ENCODE measurements around the gene ALG10. TPM values are rescaled to one million over a fixed set of nuclear protein-coding genes. Genes with fewer than 3 reads are reported as not detected.
"Not testable (repeated sequence)": the region's sequence is repeated elsewhere in the genome, so short reads cannot be mapped to it uniquely, and the experiment has no call there.

ALG10 gene, protein sequence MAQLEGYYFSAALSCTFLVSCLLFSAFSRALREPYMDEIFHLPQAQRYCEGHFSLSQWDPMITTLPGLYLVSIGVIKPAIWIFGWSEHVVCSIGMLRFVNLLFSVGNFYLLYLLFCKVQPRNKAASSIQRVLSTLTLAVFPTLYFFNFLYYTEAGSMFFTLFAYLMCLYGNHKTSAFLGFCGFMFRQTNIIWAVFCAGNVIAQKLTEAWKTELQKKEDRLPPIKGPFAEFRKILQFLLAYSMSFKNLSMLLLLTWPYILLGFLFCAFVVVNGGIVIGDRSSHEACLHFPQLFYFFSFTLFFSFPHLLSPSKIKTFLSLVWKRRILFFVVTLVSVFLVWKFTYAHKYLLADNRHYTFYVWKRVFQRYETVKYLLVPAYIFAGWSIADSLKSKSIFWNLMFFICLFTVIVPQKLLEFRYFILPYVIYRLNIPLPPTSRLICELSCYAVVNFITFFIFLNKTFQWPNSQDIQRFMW
- polyA plus RNA-seq (ENCODE audit: insufficient read length in 4 of 4) = 10 to 100 TPM in 2 of 4 donors, 1 to 10 TPM in 2; 6.9 to 10.5 (median 9.0) TPM

DNA sequence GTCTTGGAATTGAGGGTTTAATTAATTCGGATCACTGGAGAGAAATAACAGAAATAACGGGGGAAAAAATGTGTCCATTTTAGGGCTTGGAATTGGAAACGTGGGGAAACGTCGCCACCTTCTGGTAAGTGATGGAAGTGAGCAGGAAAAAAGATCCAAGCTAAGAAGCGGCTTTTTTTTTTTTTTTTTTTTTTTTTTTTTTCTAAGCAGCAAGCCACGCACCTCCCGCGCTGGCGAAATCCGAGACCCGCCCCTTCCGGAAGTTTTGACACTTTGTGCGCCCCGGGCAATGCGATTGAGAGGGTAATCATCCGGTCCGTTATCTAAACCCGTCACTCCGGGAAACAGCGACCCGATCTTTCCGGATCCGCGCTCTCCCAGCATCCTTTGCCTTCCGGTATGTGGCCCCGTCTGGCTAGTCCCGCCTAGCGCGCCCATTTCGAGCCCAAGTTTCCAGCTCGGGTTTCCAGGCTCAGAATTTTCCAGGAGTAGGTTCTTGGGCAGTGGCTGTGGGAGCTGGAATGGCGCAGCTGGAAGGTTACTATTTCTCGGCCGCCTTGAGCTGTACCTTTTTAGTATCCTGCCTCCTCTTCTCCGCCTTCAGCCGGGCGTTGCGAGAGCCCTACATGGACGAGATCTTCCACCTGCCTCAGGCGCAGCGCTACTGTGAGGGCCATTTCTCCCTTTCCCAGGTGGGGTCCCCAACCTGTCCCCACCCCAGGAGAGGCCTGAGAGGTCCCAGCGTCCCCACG, at the start of gene ALG10:
ALG10 (plus strand) TSS at position 418 of the 752 bp plus-strand sequence; CDS start at position 522, 104 bp downstream.
- DNase-seq (ENCODE audit: low read depth in 4 of 4, low spot score in 2 of 4) = peak; percentile 90 to 98 (median 90)

DNA sequence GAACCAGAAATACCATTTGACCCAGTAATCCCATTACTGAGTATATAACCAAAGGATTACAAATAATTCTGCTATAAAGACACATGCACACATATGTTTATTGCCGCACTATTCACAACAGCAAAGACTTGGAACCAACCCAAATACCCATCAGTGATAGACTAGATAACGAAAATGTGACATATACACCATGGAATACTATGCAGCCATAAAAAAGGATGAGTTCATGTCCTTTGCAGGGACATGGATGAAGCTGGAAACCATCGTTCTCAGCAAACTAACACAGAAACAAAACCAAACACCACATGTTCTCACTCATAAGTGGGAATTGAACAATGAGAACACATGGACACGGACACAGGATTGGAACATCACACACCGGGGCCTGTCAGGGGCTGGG, 49.4 kb upstream of the ALG10 start:
- not testable (repeated sequence) for DNase-seq (ENCODE audit: low read depth in 4 of 4, low spot score in 2 of 4)

- DNase-seq (ENCODE audit: low read depth in 4 of 4, low spot score in 2 of 4) = no peak
These were observed 44.4 kb upstream of the ALG10 start for GRCh38 chr12:33977887-33978286.

DNA sequence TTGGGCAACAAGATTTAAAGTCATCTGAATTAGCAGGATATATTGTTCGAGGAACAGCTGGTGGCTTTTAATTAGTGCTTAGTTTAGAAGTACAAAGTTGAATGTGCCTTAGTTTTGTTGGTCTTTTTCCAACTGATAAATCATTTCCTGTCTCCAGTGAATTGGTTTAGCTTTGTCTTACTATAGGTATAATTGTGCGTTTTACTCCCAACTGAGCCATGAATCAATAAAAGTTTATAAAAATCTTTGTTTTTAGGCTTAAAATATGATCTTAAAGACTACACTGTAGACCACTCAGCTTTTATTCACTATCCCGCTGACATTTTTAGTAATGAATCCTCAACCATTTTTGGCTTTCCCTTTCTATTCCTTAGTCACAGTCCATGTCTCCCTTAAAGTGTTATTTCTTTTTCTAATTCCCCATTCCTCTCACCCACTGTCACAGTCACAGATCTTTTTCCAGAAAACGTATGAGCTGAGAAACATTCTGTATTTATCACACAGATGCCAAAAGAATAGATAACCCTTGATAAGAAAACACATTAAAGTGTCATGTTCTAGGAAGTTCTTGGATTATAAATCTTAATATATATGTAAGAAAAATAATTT, 34.0 kb upstream of the ALG10 start:
- DNase-seq (ENCODE audit: low read depth in 4 of 4, low spot score in 2 of 4) = peak in 1 of 4 donors; percentile 37

GRCh38 chr12:33988913-33989312, 33.4 kb upstream of the ALG10 start:
- DNase-seq (ENCODE audit: low read depth in 4 of 4, low spot score in 2 of 4) = peak in 1 of 4 donors; percentile 3

DNA sequence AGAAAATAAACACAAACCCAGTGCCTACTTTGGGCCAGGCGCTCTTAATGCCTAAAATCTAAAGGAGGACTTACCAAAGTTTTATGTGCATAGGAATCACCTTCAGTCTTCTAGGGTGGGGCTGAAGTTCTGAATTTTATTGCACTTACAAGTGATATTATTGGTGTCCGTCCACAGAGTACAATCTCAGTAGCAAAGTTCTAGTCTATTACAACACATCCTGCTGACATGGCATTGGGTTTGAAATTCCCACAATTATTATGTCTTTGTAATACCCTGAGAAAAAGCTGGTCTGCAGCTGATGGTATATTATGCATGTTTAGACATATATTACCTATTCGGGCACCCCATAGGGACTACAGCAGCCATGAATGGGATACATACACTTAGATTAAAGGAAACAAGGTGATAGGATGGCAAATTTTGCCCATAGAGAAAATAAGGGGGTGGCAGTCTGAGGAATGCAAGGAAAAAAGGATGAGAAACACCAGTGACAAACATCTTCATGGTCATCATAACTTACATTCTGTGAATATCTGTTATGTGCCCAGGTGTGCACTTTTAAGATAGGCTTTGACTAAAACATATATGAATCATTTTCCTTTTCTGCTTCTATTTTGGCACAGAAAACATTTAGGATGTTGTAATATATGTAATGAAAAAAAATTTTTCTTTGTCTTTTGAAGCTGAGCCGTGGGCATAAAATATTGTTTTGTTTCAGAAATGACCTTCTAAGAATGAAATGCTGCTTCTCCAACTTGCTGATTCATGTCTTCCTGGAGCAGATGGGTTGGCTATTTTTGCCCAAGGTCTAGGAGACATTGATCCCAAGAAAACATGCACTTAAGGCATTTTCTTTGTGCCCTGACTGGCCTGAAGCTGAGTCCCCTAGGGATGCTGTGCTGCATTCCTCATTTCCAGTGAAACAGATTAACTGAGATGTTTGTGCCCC, 27.2 kb upstream of the ALG10 start:
- DNase-seq (ENCODE audit: low read depth in 4 of 4, low spot score in 2 of 4) = no peak

DNA sequence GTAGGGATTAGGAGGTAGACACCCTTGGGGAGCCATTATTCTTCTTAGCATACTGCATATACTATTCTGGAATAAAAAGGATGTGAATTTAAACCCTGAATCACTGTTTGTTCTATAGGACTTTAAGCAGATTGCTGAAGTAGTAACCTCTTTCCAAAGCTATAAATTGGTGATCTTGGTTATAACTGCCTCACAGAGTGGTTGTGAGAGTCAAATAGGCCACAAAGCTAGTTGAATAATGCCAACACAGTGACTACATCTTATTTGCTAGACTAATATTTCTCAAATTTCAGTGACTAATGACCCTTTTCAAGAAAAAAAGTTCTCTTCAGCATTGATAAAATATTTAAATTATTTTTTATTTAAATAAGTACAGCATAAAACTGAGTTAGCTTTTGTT, 13.5 kb upstream of the ALG10 start:
- DNase-seq (ENCODE audit: low read depth in 4 of 4, low spot score in 2 of 4) = not testable (repeated sequence)

- DNase-seq (ENCODE audit: low read depth in 4 of 4, low spot score in 2 of 4) = no peak
These were observed 5.9 kb upstream of the ALG10 start for GRCh38 chr12:34016361-34016760.

DNA sequence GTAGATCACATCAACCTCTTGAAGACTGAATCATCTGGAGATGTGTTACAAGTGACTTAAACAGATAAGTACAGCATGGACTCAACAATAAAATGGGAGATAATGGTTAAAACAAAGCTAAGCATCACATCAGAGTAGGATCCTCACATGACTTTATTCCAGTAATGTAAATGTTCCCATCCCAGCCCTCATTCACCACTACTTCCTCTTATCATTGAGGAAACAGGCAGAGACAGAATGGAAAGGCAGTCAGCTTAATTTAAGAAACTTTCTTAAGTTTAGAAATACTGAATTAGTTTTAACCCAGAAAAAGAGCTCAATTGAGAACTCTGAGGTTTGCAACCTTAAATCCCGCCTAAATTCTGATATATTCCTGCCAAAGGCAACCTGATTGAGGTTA, 1.2 kb upstream of the ALG10 start:
- no peak for DNase-seq (ENCODE audit: low read depth in 4 of 4, low spot score in 2 of 4)

DNA sequence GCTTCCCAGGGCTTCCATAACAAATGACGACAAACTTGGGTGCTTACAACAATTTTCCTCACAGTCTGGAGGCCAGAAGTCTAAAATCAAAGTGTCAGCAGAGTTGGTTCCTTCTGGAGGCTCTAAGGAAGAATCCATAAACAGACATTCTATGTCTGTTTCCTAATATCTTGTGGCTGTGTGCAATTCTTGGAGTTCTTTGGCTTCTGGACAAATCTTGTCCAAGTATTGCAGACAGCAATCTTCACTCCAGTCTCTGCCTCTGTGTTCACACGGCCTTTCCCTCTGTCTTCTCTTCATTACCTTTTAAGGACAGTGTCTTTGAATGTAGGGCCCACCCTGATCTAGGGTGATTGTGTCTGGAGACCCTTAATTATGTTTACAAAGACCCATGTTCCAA, 5.4 kb downstream of the ALG10 start:
- DNase-seq (ENCODE audit: low read depth in 4 of 4, low spot score in 2 of 4) = not testable (repeated sequence)

DNA sequence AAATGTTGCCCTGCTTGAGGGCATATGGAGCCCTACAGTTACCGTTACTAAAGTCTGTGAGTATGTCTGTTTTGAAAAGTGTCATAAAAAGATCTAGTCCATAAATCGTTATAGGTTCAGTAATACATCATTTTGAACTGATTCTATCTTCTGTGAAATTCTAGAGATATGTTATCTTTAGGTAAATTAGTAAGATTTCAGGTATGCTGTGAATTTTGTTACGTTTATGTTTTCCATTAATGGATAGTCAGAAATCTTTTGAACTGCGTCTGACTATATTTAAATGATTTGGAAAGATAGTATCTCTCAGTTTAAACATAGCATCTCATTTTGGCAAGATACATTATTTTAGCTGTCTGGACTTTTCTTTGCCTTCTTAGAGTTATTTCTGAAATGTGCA, 8.3 kb downstream of the ALG10 start:
- DNase-seq (ENCODE audit: low read depth in 4 of 4, low spot score in 2 of 4) = no peak

GRCh38 chr12:34033628-34034296, 11.5 kb downstream of the ALG10 start:
- no peak for DNase-seq (ENCODE audit: low read depth in 4 of 4, low spot score in 2 of 4)

GRCh38 chr12:34038357-34038756, 16.1 kb downstream of the ALG10 start:
- not testable (repeated sequence) for DNase-seq (ENCODE audit: low read depth in 4 of 4, low spot score in 2 of 4)

- no peak for DNase-seq (ENCODE audit: low read depth in 4 of 4, low spot score in 2 of 4)
These were observed 24.3 kb downstream of the ALG10 start for GRCh38 chr12:34046570-34046969.

- DNase-seq (ENCODE audit: low read depth in 4 of 4, low spot score in 2 of 4) = not testable (repeated sequence)
These were observed 25.6 kb downstream of the ALG10 start for GRCh38 chr12:34047855-34048254.

DNA sequence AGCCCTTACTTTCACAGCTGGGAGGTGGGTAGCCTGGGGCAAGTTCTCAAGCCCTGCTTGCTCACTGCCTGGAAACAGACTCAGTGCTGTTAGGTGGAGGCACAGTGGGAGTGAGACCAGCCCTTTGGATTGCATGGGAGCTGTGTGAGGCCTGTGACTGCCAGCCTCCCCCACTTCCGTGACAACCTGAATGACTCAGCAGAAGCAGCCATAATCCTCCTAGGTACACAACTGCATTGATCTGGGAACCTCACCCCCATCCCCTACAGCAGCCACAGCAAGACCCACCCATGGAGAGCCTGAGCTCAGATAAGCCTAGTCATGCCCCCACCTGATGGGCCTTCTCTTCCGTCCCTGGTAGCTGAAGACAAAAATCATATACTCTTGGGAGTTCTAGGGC, 26.4 kb downstream of the ALG10 start:
- DNase-seq (ENCODE audit: low read depth in 4 of 4, low spot score in 2 of 4) = no peak

- no peak for DNase-seq (ENCODE audit: low read depth in 4 of 4, low spot score in 2 of 4)
These were observed 29.2 kb downstream of the ALG10 start for GRCh38 chr12:34051486-34051885.

- DNase-seq (ENCODE audit: low read depth in 4 of 4, low spot score in 2 of 4) = no peak
These were observed 32.6 kb downstream of the ALG10 start for GRCh38 chr12:34054938-34055337.

All from left renal cortex interstitium (tissue), 4 donors.